NCI-H2171 (cell line): ENCODE measurements around the gene PHIP.
A peak's percentile ranks its signal among the peaks of the same experiment; 100 is the strongest.

Experiments
- DNase-seq: peaks from one replicate; lab custom pipeline; 2025; lab: John Stamatoyannopoulos, UW

PHIP gene

DNA sequence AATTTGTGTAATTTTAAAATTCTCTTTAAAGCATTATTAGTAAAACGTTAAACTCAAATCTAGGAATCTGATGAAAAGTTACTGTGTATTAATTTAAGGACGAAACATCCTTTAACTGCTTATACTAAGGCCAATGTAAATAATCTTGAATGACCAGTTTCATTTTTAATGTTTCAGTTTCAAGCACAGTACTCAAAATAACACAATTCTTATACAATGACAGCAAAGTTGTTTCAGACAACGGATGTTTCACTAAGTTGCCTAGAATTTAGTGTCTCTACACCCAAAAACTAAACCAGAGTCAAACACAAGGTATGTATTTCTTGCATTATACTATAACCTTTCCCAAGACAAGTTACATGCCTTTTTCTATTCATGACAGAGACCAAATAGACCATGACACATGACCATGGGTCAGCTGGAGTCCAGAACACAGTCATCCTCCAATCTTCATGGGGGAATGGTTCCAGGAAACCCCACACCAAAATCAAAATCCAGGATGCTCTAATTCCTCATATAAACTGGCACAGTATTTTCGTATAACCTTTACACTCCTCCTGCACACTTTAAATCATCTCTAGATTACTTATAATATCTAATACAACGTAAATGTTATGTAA lies 7.7 kb downstream of the PHIP start:
- no peak for DNase-seq

DNA sequence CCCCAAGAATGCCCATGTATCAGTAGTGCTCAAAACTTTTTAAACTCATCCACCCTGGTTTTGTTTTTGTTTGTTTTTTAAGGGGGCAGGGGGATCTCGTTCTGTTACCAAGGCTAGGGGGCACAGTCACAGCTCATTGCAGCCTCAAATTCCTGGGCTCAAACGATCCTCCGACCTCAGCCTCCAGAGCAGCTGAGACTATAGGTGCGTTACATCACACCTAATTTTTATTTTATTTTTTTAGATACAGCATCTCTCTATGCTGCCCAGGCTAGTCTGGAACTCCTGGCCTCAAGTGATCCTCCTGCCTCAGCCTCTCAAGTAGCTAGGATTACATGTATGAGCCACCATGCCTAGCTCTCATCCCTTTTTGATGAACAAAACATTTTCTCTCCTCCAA lies 11.2 kb downstream of the PHIP start:
- no peak for DNase-seq

DNA sequence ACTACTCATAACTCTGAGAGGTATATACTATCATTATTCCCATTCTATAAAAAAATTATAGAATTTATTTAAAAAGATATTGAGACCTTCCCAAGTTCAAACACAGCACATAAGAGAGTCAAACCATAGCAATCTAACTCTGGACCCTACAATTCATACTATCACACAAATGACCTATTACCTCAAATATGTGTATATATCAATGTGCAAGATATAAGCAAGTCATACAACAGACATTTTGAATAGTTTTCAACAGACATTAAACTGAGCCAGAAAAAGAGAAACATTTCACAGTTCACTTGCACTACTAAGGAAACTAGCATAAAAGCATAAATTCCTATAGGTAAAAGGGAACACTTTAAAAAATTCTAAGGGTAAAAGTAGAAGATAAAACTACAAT lies 11.7 kb downstream of the PHIP start:
- DNase-seq: no peak

DNA sequence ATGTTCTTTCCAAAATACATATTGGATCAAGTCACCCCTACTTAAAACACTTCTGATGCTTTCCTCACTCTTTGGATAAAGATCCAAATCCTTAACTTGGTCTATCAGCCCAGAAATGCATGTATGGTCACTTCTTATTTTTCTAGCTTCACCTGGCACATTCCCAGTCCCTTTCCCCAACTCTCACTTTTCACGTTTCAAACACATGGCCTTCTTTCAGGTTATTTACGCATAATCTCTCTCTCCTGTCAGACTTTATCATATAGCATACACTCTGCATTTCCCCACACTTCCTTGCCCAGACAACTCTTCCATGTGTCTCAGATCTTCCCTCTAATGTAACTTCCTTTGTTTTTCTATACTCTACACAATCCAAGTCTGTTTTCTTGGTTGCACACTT lies 12.8 kb downstream of the PHIP start:
- DNase-seq: no peak

DNA sequence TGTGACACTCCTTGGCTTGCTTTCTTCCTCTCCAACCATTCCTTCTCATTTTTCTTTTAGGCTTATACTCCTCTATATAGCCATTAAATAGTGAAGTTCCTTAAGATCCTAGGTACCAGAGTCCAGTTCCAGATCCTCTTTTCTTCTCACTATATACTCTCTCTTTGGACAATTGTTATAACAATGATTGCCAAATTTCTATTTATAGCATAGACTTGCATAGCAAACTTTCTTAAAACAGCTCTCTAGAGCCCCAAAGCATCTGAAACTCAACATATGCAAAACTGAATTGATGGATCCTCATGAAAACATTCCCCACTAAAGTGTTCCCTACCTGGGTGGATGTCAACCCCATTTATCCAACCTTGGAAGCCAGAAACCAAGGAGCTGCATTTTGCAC lies 13.4 kb downstream of the PHIP start:
- DNase-seq: no peak

DNA sequence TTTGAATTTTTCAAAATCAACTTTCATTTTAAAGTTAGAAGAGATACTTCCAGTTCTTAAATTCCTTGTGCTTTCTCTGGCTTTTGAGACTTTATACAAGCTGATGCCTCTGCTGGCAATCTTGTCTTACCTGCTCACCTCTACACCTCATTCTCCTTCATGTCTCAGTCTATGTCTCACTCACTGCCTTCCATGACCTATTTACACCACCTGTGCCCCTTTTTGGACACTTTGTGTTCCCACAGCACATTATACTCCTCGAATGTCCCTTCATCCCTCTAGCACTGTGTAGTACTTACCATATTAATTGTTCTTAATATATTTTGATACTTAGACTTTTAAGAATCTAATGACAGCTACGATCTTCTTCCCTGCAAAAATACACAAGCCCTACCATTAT lies 15.3 kb downstream of the PHIP start:
- no peak for DNase-seq

DNA sequence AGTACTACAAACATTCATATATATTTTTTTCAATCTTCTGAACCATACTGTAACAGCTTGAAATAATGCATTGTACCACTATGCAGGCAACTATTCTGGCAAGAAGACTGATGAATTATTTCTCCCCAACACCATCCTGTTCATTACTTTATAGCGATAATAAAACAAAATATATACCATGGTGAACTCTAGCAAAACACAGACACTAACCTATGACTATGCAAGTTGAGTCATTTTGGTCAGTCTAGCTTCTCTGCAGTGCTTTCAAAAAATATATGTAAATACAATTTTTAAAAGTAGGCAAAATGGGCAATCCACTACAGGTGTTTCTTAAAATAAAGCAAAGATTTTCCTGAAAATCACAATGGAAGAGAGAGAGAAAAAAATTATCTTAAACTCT lies 20.3 kb downstream of the PHIP start:
- no peak for DNase-seq

DNA sequence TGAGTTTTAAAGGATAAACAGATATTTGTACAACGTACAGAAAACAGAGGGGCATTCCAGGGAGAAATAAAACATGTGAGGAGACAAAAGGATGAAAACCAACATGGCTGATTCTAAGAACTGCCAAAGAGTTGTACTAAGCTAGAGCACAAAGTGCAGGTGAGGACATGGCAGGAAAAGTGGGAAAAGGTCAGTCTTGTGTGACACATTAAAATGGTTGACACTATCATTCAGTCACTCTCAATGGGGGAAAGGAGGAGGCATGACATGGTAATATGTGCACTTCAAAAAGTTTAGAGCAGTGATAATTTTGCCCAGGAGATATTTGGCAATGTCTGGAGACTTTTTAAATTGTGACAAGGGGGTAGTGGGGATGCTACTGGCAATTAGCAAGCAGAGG lies 21.8 kb downstream of the PHIP start:
- DNase-seq: no peak

DNA sequence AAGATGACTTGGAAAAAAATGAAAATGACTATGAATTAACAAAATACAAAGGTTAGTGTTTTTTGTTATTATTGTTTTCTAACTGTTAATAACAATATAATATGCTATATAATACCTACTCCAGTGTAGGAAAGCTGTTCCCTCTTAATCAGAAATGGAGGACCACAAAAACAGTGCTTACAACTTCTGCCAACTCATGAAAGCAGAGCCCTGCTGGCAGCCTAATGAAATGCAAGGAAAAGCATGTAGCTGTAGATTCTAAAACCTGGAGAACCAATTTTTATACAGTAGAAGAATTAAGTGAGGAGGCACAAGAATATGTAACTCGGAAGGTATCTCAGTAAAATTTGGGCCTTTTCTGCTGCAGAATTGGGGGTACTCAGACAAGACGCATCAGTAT lies 29.4 kb downstream of the PHIP start:
- DNase-seq: peak; percentile 3

DNA sequence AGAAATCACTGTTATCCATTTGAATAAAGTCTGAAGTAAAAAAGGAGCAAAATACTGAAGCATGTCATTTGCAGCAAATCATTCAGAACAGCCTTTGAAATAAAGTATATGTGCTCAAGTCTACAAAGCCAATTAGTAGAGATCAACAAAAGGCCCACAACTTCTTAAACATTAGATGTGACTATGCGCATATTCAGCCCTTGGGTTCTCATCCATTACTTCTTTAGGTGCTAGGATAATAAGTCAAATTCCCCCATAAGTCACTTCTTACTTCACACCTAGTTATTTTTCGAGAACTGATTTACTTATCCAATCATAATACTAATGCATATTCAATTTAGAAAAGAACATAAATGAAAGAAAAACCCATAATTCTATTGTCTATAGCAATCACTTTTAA lies 31.0 kb downstream of the PHIP start:
- no peak for DNase-seq

DNA sequence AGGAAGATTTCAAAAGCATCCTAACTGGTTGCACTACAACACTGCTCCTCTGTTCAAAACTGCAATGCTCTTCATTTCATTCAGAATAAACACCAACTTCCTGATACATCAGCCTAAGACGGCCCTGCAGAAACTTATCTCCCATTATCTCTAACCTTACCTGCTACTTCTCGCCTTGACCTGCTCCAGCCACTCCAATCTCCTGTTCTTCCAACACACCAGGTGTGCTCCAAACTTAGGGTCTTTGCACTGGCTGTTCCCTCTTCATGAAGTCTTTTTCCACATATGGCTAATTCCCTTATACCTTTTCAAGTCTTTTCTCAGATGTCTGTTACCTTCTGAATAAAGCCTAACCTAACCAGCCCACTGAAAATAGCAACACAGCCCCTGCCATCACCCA lies 32.1 kb downstream of the PHIP start:
- DNase-seq: no peak

DNA sequence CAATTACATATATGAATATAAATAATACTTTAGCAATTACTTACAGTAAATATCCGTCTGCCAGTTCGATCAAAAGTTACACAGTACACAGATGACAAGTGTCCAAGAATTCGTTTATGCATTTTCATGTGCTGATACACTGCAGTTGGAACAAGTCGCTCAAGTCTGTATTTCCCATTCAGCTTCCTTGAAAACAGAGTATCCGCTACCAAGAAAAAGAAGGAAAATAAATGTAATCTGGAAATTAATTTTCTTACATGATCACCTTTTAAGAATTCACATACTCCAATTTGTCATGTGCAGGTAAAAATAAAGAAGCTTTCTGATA lies 35.3 kb downstream of the PHIP start:
- no peak for DNase-seq

DNA sequence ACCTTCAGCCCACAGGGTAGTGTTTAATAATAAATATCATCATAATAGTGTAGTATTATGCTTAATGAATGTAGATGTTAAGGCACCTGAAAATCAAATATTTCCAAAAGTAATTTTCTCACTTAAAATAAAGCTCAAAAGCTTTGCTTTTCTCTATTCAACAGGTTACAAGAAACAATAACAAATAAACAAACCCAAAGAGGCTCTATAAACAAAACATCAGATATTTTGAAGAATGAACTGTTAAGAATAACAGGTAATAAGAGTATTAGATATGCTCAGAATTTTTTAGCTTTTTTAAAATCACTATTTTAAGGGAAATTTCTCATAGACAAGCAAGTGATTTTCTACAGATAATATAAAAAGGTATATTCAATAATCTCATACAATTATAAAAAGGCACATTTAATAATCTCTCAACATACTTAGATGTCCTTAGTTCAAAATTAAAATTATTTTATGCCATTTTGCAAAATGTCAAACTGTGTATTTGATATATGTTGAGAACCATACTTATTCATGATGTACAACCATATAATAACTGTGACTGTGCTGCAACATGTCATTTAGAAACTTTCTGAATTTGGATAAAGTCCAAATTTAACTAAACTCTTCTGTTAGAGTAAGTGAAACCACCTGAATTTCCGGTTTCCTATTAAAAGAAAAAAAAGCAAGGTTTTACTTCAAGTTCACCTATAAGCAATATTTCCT lies 35.8 kb downstream of the PHIP start:
- DNase-seq: no peak

DNA sequence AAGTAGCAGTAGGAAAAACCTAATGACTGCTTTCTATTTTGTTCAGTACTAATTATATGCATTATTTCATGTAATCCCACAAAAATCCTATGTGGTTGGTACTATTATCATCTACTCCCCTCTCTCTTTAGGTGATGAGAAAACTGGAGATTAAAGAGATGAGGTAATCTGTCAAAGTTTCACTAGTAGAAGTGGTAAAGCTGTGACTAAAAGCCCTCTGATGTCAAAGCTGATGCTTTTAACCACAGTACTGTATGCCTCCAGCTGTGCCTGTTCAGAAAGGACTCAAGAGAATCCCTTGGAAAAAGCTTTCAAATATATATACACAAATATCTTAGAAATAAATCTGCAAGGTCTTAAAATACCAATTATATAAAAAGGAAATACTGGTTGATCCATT lies 38.0 kb downstream of the PHIP start:
- no peak for DNase-seq

DNA sequence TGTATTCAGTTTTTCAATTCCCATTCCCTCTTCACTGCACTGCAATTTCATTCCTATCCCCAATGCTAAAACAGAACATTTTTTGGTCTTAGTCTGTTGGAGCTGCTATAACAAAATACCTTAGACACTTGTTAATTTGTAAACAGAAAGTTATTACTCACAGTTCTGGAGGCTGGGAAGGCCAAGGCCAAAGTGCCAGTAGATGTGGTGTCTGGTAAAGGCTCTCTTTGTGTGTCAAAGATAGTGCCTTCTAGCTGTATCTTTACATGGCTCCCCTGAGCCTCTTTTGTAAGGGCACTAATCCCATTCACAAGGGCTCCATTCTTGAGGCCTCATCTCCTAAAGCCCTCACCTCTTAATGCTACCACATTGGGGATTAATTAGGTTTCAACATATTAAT lies 40.0 kb downstream of the PHIP start:
- DNase-seq: no peak

DNA sequence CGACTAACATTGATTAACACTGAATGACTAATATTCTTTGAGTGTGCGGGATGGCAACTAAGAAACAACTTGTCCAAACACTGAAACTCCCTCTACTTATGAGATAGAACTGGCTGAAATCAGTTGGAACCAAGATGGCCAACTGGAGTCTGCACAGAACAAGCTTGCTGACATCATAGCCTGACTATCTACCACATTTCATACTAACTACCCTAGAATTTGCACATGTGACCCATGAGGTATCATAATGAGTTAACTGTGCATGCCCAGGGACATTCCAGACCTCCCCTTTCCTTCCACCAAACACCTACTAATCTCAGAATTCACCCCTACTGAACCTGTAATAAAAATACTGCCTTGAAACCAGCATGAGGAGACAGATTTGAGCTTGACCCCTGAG lies 43.2 kb downstream of the PHIP start:
- DNase-seq: no peak

DNA sequence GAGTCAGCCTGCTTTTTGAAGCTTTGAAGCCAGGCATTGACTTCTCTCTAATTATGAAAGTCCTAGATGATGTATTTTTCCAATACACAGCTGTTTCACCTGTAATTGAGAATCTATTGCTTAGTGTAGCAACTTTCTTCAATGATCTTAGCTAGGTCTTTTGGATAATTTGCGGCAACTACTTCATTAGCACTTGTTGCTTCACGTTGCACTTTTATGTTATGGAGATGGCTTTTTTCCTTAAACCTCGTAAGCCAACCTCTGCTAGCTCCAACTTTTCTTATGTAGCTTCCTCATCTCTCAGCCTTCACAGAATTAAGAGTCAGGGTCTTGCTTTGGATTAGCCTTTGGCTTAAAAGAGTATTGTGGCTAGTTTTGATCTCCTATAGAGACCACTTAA lies 44.8 kb downstream of the PHIP start:
- no peak for DNase-seq

DNA sequence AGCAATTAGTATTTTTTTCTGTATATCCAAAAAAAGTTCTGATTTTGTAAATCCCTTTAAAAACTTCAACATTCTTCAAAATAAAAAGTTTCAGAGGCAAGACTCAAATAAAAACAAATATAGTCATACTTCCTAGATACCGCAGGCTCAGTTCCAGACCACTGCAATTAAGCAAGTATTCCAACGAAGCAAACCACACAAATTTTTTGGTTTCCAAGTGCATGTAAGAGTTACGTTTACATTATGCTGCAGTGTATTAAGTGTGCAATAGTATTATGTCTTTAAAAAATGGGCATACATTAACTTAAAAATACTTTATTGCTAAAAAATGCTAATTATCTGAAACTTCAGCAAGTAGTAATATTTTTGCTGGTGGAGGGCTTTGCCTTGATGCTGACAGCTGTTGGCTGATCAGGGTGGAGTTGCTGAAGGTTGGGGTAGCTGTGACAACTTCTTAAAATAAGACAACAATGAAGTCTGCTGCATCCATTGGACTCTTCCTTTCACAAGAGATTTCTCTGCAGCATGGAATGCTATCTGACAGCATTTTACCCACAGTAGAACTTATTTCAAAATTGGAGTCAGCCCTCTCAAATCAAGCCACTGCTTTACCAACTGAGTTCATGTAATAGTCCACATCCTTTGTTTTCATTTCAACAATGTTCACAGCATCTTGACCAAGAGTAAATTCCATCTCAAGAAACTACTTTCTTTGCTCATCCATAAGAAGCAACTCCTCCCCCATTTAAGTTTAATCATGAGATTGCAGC lies 46.0 kb downstream of the PHIP start:
- DNase-seq: no peak

DNA sequence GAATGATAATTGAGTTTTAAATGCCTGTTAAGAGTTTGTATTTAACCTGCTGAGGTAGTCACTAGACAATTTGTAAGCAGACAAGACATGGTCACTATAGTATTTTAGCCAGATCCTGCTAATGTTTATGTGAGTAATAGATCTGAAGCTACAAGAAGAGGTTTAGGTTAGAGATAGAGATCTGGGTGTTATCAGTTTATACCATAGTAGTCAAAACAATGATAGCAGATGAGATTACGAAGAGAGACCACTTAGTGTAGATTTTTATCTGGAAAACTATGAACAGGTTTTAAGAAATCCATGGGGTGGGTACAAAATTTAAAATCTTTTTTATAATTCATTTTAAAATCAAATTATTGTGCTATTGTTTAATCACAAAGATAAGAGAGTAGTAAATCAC lies 47.5 kb downstream of the PHIP start:
- no peak for DNase-seq

DNA sequence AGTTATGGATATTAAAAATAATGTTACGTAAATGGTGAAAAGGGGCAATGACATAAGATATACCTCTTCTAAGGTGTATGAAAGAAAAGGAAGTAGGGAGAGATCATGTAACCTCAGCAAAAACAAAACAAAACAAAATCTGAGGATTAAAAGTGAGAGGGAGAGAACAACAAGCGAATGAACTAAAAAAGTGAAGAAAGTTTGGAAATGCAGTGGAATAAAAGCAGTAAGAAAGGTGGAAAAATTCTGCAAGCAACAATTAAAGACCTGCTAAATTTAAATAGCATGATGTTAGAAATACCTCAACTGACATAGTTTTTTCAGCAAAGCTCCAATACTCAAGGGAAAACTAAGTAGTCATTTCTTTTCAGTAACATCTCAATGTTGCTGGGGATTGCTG lies 48.0 kb downstream of the PHIP start:
- DNase-seq: no peak

DNA sequence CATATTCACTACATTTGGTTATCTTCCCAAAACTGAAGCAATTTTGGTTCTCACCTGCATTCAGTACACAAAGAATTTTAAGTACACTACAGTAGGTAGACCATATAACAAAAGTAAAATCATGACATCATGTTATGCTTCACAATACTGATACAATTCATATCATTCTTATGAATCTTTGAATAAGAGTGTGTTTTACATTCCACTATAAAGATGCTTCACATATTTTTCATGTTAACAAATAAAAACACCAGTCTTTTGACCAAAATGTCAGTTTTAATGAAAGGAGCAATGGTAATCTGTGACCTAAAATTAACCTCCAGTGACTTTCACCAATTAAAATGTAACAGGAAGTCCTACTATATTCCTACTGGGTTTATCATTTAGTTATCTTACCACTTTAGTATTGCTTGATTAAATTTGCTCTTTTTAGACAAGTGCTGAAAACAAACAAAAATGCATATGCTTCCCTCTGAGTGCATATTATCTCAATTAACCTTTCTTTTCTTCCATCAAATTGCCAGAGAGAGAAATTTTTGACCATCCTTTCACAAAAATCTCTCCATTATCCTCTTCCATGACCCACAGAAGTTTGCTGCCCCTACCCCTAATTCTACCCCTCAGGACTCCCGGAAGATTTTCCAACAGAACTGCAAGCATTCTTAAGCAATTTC lies 49.3 kb downstream of the PHIP start:
- no peak for DNase-seq

DNA sequence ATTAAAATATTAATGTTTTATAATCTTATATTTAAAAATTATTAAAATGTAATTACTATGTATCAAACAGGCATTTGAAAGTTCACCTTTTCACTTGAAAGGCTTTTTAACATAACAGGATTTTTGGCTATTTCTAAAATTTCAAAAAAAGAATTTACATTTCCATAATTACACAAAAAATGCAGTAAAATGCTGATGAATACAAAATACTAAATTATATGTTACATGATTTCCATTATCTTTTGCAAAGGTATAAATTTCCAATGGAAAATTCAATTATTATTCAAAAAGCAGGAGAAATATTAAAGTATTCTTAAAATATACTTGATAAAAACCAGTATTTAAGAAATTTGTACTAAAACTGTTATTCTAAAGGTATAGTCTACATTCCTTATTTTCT lies 66.1 kb downstream of the PHIP start:
- no peak for DNase-seq

DNA sequence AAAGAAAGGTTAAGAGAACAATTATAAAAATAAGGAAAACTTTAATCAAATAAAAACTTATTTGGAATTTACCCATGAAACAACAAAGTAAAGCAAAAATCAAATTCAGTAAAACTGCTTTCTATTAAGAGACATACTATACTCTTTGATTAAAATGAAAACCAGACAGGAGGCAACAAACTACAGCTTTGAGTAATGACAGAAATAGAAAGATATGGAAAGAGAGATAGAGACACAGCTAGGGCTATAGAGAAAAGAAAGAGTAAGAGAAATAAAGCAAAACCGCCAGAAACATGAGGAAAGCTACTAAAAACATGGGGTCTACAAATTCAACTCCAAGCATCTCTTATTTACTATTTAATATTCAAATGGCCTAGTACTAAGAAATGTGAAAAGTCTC lies 67.6 kb downstream of the PHIP start:
- DNase-seq: no peak
